Kidney glomerular epithelial cell (primary cell): ENCODE measurements around the gene CTDSP2.
"Not testable (repeated sequence)": the region's sequence is repeated elsewhere in the genome, so short reads cannot be mapped to it uniquely, and the experiment has no call there.

Experiments
- DNase-seq: peaks from one replicate; lab custom pipeline; 2025; lab: John Stamatoyannopoulos, UW

Gene CTDSP2

DNA sequence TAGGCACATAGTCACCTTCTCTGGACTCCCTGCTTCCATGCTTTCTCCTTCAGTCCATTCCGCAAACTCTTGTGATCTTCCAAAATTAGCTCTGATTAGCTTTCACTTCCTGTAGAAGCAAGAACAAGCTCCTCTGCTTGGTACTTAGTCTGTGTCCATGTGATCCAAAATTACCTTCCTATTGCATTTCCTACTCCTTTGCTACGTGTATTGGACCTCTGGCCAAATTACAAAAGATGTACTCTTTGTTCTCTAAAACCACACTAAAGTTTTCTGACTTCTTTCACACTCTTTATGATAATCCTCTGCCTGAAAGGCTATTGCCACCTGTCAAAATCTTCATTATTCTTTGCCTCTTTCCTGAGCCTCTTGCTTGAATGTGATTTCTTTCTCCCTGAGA, 64.7 kb downstream of the CTDSP2 start:
- DNase-seq = no peak

GRCh38 chr12:57781244-57781643, 65.3 kb downstream of the CTDSP2 start:
- no peak for DNase-seq

DNA sequence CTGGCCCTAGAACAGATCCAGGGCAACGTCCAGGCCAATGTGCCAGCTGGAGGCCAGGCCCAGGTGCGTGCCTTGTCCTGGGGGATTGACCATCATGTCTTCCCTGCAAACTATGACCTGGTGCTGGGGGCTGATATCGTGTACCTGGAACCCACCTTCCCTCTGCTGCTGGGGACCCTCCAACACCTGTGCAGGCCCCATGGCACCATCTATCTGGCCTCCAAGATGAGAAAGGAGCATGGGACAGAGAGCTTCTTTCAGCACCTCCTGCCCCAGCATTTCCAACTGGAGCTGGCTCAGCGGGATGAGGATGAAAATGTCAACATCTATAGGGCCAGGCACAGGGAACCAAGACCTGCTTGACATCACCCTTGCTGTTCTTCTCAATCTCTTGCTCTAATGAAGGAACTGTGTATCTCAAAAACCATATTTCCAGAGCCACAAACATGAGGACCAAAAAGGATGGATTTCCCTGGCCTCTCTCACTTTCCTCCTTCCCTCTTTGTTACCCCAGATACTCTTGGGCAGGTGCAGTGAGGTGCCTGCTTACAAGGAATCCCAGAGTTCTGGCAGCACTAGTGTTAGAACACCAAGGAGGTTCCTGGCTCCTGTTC, 66.1 kb downstream of the CTDSP2 start:
- DNase-seq = no peak

GRCh38 chr12:57779736-57780135, 66.8 kb downstream of the CTDSP2 start:
- no peak for DNase-seq

DNA sequence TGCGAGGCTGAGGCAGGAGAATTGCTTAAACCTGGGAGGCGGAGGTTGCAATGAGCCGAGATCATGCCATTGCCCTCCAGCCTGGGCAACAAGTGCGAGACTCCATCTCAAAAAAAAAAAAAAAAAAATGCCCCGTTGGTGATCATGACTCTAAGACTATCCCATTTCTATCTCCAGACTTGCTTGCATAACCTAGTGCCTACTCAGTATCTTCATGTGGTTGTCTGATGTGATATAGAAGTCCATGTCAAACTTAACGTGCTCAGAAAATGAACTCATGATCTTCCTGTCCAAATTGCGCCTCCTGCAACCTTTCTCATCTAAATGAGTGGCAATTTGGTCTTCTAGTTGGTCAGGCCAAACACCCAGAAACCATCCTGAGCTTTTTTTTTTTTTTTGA, 68.6 kb downstream of the CTDSP2 start:
- DNase-seq = no peak

- DNase-seq = no peak
Observed at GRCh38 chr12:57777367-57777766, 69.2 kb downstream of the CTDSP2 start.

DNA sequence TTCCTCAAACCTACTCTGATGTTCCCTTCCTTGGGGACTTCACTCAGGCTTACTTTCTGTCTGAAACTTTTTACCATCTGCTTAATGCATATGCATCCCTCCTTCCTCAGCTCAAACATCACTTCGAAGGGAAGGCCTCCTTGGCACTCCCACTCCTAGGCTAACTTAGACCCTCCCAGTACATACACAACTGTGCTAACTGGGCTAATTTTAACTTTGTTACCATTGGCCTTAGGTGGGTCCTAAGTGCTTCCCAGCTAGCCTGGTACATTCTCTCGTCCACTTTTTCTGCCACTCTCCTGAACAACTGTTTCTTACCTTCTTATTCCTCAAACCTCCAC, 70.3 kb downstream of the CTDSP2 start:
- DNase-seq = no peak

DNA sequence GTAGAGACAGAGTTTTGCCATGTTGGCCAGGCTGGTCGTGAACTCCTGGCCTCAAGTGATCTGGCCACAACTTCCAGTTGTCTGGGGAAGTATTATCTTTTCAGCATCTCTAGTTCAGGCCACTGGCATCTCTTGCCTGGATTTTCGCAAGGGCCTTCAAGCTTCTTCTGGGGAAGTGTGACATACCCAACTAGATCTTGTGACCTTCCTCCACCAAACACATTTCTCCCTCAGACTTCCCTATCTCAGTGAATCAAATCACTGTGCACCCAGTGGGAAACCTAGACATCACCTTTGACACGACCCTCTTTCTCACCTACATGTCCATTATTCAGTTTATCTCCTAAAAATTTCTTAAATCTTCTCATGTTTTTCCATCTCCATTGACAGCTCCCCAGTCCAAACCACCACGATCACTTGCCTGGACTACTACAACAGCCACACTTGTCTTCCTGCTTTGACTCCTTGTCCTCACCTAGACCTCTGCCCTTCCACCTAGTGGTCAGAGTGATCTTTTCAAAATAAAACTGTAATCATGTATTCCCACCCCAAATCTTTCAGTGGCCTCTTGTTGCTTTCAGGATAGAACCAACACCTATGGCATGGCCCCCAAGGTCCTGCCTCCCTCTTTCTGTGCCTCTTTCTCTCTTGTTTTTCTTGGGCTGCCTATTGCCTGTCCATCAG, 70.8 kb downstream of the CTDSP2 start:
- no peak for DNase-seq

DNA sequence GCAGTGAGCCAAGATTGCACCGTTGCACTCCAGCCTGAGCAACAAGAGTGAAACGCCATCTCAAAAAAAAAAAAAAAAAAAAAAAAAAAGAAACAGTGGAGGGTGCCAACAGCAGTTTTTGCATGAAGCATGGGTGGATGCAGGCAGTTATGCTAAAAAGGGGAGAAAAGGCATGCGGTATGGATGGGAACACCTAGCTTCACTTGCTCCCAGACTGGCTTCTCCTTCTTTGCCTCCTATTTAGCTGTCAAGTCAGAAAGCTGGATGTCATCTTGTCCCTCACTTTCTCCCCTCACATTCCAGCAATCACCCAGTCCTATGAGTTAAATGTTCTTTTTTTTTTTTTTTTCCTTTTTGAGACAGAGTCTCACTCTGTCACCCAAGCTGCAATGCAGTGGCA, 71.5 kb downstream of the CTDSP2 start:
- DNase-seq = no peak

DNA sequence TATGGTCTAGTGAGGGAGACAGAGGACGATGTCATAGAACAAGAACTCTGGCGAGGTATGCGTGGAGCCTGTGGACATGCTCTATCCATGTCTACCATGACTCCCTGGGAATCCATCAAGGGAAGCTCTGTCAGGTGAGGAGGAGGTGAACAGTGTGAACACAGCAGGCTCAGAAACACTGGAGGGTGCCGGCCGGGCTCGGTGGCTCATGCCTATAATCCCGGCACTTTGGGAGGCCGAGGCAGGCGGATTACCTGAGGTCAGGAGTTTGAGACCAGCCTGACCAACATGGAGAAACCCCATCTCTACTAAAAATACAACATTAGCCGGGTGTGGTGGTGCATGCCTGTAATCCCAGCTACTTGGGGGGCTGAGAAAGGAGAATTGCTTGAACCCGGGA, 71.9 kb downstream of the CTDSP2 start:
- DNase-seq = not testable (repeated sequence)

GRCh38 chr12:57772429-57773322, 73.9 kb downstream of the CTDSP2 start, which contains the start of gene EEF1AKMT3:
TSS of gene EEF1AKMT3 (plus strand) at chr12:57772614. CDS start at chr12:57772725, 111 bp downstream.
- DNase-seq = peak; percentile 42

DNA sequence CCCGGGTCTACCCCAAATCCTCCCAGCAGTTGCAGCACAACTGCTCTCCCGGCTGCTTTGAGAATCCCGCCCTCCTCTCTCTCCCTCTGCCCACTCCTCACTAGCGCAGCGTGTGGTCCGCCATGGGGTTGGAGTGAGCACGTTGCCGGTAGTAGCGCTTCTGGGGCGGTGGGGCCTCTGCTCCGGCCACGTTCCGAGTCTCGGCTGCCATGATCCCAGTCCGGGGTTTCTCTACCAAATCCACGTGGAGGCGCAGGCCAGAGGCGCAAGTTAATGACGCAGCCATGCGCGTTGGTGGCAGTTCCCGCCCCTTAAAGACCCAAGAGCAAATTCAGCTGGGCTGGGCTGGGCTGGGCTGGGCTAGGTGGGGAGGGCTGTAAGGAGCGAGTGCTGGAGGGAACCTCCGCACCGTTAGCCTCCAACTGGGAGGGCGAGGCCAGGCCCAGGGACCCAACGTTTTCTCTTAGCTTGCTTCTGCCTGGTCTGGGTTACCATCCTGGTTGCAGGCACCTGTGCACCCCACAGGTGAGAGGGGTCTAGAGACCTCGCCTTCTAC, 74.6 kb downstream of the CTDSP2 start, which contains the start of gene METTL1:
Gene METTL1 (minus strand): TSS at position 233 of the 556 bp plus-strand sequence. CDS start 22 bp downstream, at position 211.
- DNase-seq = peak; percentile 91

DNA sequence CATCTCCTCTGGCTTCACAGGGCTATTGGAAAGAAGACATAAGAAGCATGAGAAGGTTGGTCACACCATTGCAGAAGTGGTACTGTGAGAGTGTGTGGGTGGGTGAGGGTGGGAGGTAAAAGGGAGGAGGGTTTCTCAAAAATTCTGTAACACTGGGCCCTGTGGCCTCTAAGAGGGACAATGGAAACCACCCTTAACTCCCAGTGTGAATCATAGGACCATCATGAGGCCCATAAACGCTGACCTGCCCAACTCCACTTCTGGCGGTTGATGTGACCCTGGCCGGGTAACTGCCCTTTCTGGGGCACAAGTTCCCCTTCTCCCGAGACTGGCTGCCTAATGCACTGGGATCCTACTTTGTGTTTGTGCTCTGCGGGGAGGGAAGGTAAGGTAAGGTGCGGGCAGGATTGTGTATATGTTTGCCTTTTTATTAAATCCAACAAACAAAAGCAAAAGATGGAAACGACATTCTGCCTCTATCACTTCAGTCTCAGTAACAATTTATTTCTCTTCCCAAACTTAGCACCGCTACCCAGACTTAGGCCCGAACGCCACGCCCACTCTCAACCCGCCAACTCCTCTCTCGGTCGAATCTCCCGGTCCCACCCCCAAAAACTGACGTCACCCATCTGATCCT, 75.2 kb downstream of the CTDSP2 start:
- peak; percentile 86 for DNase-seq

GRCh38 chr12:57770734-57771133, 75.8 kb downstream of the CTDSP2 start:
- DNase-seq = no peak
